PFSK-1 (cell line): Measurements from ENCODE around the gene GFRA4.

Experiments used
- POLR2AphosphoS5 ChIP-seq: IDR thresholded peaks from 2 replicates; pipeline ENCODE4 v1.6.1; 2012; ENCODE audit warnings: low read depth, mild to moderate bottlenecking, control low read depth, low read length, moderate library complexity
- SIN3A ChIP-seq: IDR thresholded peaks from 2 replicates; pipeline ENCODE4 v1.6.1; 2012; ENCODE audit warnings: mild to moderate bottlenecking, low read length, moderate library complexity, borderline replicate concordance; ENCODE audit not compliant: insufficient read depth
- TAF1 ChIP-seq: IDR thresholded peaks from 2 replicates; pipeline ENCODE4 v1.6.1; 2012; ENCODE audit warnings: low read length, control low read depth, borderline replicate concordance; ENCODE audit not compliant: insufficient read depth
- TF ChIP-seq, protein P1 (sequence below), 2 experiments: IDR thresholded peaks; 2 replicates each; pipeline versions ENCODE4 v1.6.1 to v1.8.0; 2011 to 2012; ENCODE audit warnings: low read depth in 2 of 2, low read length in 2 of 2, control low read depth in 1 of 2, inconsistent platforms in 1 of 2, mild to moderate bottlenecking in 1 of 2, moderate library complexity in 1 of 2; ENCODE audit not compliant: insufficient read depth in 1 of 2

DNA sequence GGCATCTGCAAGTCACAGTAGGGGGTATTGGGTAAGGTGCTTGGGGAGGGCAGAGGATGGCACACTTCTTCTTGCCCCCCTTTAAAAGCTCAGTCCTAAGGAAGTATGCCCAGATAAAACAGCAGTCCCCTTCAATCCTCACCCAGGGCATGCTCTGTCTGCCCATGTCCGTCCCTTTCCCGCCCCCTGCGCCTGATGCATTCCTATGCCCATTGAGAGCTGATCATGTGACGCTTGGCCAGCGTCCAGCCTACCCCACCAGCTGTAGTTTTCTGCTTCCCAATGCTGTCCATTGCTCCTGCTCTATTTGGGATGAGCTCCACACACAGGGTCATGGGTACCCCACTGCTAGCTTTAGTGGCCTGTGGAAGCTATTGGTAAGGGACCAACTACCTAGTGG is 40.9 kb upstream of the GFRA4 start:
- no peak for TF ChIP-seq SIN3A
- TF ChIP-seq, protein P1, sequence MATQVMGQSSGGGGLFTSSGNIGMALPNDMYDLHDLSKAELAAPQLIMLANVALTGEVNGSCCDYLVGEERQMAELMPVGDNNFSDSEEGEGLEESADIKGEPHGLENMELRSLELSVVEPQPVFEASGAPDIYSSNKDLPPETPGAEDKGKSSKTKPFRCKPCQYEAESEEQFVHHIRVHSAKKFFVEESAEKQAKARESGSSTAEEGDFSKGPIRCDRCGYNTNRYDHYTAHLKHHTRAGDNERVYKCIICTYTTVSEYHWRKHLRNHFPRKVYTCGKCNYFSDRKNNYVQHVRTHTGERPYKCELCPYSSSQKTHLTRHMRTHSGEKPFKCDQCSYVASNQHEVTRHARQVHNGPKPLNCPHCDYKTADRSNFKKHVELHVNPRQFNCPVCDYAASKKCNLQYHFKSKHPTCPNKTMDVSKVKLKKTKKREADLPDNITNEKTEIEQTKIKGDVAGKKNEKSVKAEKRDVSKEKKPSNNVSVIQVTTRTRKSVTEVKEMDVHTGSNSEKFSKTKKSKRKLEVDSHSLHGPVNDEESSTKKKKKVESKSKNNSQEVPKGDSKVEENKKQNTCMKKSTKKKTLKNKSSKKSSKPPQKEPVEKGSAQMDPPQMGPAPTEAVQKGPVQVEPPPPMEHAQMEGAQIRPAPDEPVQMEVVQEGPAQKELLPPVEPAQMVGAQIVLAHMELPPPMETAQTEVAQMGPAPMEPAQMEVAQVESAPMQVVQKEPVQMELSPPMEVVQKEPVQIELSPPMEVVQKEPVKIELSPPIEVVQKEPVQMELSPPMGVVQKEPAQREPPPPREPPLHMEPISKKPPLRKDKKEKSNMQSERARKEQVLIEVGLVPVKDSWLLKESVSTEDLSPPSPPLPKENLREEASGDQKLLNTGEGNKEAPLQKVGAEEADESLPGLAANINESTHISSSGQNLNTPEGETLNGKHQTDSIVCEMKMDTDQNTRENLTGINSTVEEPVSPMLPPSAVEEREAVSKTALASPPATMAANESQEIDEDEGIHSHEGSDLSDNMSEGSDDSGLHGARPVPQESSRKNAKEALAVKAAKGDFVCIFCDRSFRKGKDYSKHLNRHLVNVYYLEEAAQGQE (IDR thresholded peaks at IDR 0.05; ENCODE audit: insufficient read depth in 1 of 2, low read depth in 2 of 2, low read length in 2 of 2): no peak
- no peak for TF ChIP-seq POLR2AphosphoS5
- no peak for TF ChIP-seq TAF1
